Hematopoietic multipotent progenitor cell treated with erythropoietin and hydrocortisone succinate and interleukin-3 and kit ligand, for 17 days (in vitro differentiated cells): ENCODE results near the gene RAMP1.
A peak's percentile ranks its signal among the peaks of the same experiment; 100 is the strongest.
"Not testable (repeated sequence)": the region's sequence is repeated elsewhere in the genome, so short reads cannot be mapped to it uniquely, and the experiment has no call there.

ENCODE experiments used
- DNase-seq: peaks from one replicate; pipeline ENCODE4 v3.0.0-alpha.2; 2015; ENCODE audit warnings: low spot score

RAMP1 gene

DNA sequence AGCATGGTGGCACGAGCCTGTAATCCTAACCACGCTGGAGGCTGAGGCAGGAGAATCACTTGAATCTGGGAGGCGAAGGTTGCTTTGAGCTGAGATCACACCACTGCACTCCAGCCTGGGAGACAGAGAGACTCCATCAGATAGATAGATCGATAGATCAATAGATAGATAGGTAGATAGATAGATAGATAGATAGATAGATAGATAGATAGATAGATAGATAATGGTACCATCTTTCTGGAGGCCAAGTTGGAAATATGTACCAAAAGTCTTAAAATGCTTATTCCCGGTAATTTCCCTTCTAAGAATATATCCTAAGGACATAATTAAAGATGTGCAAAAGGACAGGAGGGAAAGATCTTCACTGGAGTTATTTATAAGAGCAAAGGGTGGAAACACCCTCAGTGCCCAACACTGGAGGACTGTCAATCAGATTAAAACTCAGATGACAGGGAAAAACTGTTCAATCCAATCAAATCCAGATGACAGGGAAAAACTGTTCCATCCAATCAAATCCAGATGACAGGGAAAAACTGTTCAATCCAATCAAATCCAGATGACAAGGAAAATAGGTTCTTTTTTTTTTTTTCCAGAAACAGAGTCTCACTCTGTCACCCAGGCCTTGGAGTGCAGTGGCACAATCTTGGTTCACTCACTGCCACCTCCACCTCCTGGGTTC lies 58.4 kb downstream of the RAMP1 start:
- DNase-seq = no peak

GRCh38 chr2:237919593-237919992 lies 60.2 kb downstream of the RAMP1 start:
- DNase-seq = no peak

GRCh38 chr2:237920673-237921072 lies 61.2 kb downstream of the RAMP1 start:
- DNase-seq = no peak

DNA sequence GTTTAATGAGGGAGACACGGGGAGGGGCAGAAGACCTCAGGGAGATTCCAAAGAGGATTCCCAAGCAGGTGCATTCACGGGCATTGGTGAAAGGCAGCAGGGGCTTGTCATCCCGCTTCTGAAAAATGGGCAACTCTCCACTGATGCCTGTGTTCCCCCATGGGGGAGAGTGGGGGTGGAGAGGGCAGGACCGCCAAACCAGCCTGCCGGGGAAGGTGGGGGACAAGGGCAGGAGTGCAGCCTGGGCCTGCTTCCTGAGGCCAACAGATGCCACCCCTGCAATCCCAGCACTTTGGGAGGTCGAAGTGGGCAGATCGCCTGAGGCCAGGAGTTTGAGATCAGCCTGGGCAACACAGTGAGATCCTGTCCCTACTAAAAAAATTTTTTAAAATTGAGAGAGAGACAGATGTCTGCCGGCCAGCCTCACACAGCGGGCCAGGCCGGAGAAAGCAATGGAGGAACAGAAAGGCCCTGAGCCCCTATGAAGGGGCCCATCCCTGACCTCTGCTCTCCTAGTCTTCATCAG lies 62.6 kb downstream of the RAMP1 start:
- DNase-seq = no peak

DNA sequence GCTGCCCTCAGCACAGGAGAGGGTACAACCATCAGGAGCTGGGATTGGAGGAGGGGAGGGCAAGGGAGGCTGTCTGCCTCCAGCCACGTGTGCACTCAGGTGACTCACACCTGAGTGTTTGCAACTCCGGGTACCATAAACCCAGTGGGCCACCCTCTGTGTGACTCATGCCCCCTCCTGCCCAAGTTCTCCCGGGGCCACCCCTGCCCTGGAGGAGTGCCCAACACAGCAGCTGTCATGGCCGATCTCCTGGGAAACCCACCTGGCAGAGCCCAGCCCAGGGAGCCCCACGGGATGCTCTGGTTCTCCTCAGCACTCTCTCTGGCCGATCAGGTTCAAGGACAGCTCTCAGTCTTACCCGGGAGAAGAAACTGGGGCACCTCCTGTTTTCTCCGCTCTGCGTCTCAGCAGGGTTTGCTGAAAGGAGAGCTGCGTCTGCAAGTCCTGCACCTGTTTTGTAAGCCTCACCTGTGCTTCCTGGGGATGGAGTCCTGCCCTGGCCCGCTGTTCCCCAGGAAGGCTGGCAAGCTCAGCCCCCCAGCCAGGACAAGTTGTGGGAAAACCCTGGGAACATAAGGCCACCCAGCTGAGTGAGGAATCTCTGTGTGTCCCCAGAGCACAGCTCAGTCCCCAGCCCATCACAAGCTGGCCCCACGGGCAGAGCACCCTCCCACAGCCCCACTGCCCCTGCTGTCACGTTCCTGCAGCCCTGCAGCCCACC lies 63.4 kb downstream of the RAMP1 start:
- no peak for DNase-seq

GRCh38 chr2:237923481-237924163 lies 64.2 kb downstream of the RAMP1 start:
- peak; percentile 82 for DNase-seq

GRCh38 chr2:237924164-237924534 lies 64.7 kb downstream of the RAMP1 start:
- DNase-seq = no peak

DNA sequence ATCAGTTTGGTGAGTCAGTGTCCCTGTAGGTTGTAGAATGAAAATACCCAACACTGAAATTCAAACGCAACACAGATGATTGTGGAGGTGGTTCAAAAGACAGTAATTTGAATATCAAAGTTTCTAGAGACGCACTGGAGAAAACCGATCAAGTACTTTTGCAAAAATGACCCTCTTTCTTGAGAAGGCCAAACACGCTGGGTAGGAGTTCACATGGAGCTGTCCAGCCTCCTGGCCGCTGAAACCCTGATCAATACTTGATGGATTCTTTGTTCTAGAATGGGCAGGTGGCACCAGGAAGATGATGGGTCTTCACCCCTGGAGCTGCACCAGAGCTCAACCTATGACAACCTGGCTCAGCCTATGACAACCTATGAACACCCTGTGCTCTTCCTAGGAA lies 67.7 kb downstream of the RAMP1 start:
- no peak for DNase-seq

DNA sequence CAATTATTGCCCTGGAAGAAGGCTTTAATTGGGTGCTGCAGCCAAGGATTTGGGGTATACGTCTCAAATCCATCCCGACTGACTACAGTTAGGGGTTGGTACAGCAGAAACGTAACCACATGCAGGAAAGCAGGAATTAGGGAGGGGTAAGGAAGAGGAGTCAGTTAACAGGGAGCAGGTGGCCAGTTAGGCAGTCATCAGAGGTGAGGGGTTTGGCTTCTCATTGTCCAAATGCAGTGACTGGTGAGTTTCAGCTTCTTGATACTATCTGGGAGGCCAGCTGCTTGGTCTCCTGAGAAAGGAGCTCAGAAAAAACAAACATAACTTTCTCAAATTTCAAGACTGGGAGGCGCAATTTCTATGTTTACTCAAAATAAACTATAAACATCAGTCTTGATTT lies 68.6 kb downstream of the RAMP1 start:
- no peak for DNase-seq

- DNase-seq = no peak
Measured at GRCh38 chr2:237929979-237930378, 70.6 kb downstream of the RAMP1 start.

DNA sequence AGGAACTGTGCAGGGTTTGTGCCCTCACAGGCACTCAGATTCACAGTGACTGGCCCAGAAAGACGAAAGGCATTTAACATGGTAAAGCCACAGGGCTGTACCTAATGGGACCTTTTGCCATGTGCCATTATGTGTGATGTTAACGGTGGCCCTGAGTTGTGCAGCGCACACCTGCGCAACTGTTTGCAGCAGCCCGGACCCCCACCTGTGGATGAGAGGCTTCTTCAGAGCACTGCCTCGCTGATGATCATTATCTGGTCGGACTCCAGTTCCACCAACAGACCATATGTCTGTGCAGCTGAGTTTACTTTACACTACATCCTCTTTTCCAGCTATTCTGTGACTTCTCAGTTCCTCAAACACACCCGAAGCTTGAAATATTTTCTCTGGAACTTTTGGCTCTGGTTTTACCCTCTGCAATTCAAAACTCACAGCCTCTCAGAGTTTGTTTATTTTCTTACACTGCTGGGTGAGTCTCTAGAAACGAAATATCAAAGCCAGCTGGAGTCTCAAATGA lies 71.8 kb downstream of the RAMP1 start:
- DNase-seq = no peak

GRCh38 chr2:237932731-237933131 lies 73.3 kb downstream of the RAMP1 start:
- no peak for DNase-seq

DNA sequence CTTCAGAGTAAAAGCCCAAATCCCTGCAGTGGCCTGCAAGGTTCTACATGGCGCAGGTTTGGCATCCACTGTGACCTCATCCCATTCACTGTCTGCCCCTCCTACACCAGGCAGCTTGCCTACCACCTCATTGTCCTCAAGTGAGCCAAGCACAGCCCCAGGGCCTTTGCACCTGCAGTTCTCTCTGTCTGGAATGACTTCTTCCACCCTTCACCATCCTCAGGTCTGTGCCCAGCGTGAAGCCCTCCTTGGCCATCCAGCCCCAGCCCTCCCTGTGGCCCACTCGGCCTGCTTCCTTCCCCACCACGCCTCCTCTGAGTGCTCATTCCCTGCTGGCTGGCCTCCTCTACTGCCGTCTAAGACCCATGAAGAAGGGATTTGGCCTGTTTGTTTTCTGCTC lies 74.8 kb downstream of the RAMP1 start:
- DNase-seq = no peak

DNA sequence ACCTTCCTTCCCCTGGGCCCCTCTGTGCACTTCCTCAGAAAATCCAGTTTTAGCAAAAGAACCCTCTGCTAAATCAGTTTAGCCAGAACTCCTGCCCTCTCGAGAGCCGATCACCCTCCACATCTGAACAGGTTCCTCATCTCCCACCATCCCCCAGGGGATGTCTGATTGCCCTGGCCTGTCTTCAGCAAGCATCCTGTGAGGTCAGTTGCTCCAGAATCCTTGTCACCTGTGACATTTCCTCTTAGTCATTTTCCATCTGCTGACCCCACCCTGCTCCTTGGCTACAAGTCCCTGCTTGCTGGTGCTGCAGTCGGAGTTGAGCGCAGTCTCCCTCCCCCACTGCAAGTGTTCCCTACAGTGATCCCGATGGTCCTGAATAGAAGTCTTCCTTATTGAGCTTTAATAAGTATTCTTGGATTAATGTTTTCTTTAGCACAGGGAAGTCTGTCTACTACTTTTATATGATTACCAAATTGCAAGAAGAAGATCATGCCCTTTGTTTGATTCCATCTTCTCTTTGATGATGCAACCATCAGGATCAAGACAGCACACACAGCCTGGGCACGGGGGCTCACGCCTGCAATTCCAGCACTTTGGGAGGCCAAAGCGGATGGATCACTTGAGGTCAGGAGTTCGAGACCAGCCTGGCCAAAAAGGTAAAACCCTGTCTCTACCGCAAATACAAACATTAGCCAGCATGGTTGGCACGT lies 76.5 kb downstream of the RAMP1 start:
- DNase-seq = no peak

DNA sequence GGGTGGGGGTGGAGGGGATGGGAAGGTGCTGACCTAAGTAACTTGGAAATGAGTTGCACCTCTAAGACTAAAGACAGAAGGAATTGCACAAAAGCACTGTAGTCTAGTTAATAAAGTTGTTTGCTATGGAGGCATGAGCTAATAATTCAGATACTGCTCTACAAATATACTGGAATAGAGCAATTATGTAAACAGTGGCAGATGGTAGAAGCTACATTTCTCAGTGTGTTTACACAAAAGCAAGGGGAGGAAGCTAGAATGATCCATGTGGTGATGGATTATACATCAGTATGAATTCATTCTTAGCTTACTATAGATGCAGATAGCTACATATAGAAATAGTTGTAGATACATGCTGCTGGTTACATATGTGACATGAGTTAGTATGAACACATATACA lies 79.8 kb downstream of the RAMP1 start:
- DNase-seq = no peak

DNA sequence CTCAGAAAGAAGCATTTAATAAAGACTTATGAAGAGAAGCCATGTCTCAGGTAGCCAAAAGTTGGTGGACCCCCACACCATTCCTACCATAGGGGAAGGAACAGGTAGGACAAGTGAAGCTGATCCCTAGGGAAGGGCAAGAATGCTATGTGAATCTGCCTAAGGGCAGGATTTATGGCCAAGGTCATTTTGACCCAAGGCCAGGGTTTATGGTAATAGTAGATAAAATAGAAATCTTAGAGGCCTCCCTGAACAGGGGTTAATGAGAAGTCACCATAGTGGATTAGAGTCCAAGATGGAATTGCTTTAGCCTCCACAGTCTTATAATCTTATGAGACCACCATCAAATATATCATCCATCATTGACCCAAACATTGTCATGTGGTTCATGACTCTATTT lies 81.4 kb downstream of the RAMP1 start:
- DNase-seq = no peak

DNA sequence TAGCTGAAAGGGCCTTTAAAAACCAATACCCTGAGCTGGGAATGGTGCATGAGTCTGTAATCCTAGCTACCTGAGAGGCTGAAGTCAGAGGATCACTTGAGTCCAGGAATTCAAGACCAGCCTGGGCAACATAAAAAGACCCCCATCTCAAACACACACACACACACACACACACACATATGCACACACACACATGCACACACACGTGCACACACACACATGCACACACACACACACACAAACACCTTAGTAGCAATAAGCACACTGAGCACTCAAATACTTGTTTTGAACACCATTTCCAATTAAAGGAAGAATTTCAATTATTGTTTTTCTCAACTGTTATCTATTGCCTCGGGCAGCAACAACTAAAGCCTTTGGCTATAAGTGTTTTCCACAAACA lies 81.8 kb downstream of the RAMP1 start:
- DNase-seq = no peak

- DNase-seq = no peak
Measured at GRCh38 chr2:237942513-237942899, 83.1 kb downstream of the RAMP1 start.

- DNase-seq = no peak
Measured at GRCh38 chr2:237943395-237944094, 84.1 kb downstream of the RAMP1 start.

- DNase-seq = no peak
Measured at GRCh38 chr2:237944302-237944701, 84.9 kb downstream of the RAMP1 start.

DNA sequence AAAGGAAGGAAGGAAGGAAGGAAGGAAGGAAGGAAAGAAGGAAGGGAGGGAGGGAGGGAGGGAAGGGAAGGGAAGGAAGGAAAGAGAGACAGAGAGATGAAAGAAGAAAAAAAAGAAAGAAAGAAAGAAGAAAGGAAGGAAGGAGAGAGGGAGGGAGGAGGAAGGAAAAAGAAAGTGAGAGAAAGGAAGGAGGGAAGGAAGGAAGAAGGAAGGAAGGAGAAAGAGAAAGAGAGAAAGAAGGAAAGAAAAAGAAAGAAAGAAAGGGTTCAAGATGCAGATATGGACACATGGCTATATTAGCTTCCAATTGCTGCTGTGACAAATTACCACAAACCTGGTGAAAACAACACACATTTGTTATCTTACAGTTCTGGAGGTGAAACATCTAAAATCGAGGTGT lies 87.0 kb downstream of the RAMP1 start:
- no peak for DNase-seq

DNA sequence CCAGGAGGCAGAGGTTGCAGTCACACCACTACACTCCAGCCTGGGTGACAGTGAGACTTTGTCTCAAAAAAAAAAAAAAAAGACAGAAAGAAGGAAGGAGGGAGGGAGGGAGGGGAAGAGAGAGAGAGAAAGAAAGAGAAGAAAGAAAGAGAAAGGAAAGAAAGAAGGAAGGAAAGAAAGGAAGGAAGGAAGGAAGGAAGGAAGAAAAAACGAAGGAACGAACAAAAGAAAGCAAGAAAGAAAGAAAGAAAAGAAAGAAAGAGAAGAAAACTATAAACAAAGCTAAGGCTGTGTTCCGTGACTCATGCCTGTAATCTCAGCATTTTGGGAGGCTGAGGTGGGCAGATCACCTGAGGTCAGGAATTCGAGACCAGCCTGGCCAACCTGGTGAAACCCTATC lies 91.9 kb downstream of the RAMP1 start:
- DNase-seq = not testable (repeated sequence)
